ENCODE results near the gene KRT40.

GRCh38 chr17:40997361-40997760 is 13.2 kb upstream of the KRT40 start:
- TF ChIP-seq, protein P1, sequence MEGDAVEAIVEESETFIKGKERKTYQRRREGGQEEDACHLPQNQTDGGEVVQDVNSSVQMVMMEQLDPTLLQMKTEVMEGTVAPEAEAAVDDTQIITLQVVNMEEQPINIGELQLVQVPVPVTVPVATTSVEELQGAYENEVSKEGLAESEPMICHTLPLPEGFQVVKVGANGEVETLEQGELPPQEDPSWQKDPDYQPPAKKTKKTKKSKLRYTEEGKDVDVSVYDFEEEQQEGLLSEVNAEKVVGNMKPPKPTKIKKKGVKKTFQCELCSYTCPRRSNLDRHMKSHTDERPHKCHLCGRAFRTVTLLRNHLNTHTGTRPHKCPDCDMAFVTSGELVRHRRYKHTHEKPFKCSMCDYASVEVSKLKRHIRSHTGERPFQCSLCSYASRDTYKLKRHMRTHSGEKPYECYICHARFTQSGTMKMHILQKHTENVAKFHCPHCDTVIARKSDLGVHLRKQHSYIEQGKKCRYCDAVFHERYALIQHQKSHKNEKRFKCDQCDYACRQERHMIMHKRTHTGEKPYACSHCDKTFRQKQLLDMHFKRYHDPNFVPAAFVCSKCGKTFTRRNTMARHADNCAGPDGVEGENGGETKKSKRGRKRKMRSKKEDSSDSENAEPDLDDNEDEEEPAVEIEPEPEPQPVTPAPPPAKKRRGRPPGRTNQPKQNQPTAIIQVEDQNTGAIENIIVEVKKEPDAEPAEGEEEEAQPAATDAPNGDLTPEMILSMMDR (IDR thresholded peaks at IDR 0.05) = no peak
- TF ChIP-seq POLR2AphosphoS5 (IDR thresholded peaks at IDR 0.05; ENCODE audit: low read depth, low read length) (no peak), TCF7L2 (IDR thresholded peaks at IDR 0.05; ENCODE audit: low read depth, low read length) (no peak)
- TF ChIP-seq, protein P2, sequence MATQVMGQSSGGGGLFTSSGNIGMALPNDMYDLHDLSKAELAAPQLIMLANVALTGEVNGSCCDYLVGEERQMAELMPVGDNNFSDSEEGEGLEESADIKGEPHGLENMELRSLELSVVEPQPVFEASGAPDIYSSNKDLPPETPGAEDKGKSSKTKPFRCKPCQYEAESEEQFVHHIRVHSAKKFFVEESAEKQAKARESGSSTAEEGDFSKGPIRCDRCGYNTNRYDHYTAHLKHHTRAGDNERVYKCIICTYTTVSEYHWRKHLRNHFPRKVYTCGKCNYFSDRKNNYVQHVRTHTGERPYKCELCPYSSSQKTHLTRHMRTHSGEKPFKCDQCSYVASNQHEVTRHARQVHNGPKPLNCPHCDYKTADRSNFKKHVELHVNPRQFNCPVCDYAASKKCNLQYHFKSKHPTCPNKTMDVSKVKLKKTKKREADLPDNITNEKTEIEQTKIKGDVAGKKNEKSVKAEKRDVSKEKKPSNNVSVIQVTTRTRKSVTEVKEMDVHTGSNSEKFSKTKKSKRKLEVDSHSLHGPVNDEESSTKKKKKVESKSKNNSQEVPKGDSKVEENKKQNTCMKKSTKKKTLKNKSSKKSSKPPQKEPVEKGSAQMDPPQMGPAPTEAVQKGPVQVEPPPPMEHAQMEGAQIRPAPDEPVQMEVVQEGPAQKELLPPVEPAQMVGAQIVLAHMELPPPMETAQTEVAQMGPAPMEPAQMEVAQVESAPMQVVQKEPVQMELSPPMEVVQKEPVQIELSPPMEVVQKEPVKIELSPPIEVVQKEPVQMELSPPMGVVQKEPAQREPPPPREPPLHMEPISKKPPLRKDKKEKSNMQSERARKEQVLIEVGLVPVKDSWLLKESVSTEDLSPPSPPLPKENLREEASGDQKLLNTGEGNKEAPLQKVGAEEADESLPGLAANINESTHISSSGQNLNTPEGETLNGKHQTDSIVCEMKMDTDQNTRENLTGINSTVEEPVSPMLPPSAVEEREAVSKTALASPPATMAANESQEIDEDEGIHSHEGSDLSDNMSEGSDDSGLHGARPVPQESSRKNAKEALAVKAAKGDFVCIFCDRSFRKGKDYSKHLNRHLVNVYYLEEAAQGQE (IDR thresholded peaks at IDR 0.05; ENCODE audit: insufficient read depth in 1 of 2, low read depth in 2 of 2, low read length in 1 of 2) = no peak
